Activated naive CD4-positive, alpha-beta T cell treated with anti-CD3 and anti-CD28 coated beads, Interleukin-2, amount 50 U/mL, for 16 hours (primary cell): ENCODE results near the gene GNB5.
"Not testable (repeated sequence)": the region's sequence is repeated elsewhere in the genome, so short reads cannot be mapped to it uniquely, and the experiment has no call there.

Source experiments
- DNase-seq: peaks from one replicate; pipeline ENCODE4 v3.0.0-alpha.2; 2020

The GNB5 gene

GRCh38 chr15:52204657-52205056, 13.5 kb upstream of the GNB5 start:
- DNase-seq, result no peak

GRCh38 chr15:52200831-52201365, 9.7 kb upstream of the GNB5 start:
- no peak for DNase-seq

GRCh38 chr15:52199271-52199670, 8.1 kb upstream of the GNB5 start:
- no peak for DNase-seq

DNA sequence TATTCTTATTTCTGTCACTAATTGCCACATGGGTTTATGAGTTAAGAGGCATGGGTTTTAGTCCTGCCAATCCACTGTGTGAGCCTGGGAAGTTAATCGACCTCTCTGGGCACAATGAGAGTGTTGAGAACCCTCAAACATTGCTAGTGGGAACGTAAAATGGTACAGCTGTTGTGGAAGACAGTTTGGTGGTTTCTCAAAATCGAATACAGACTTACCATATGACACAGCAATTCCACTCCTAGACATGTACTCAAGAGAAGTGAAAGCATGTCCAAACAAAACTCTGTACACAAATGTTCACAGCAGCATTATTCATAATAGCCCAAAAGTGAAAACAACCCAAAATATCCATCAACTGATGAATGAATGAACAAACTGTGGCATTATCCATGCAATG, 5.7 kb upstream of the GNB5 start:
- no peak for DNase-seq

GRCh38 chr15:52193791-52194190, 2.6 kb upstream of the GNB5 start:
- DNase-seq, result no peak

GRCh38 chr15:52193321-52193720, 2.1 kb upstream of the GNB5 start:
- DNase-seq, result no peak

DNA sequence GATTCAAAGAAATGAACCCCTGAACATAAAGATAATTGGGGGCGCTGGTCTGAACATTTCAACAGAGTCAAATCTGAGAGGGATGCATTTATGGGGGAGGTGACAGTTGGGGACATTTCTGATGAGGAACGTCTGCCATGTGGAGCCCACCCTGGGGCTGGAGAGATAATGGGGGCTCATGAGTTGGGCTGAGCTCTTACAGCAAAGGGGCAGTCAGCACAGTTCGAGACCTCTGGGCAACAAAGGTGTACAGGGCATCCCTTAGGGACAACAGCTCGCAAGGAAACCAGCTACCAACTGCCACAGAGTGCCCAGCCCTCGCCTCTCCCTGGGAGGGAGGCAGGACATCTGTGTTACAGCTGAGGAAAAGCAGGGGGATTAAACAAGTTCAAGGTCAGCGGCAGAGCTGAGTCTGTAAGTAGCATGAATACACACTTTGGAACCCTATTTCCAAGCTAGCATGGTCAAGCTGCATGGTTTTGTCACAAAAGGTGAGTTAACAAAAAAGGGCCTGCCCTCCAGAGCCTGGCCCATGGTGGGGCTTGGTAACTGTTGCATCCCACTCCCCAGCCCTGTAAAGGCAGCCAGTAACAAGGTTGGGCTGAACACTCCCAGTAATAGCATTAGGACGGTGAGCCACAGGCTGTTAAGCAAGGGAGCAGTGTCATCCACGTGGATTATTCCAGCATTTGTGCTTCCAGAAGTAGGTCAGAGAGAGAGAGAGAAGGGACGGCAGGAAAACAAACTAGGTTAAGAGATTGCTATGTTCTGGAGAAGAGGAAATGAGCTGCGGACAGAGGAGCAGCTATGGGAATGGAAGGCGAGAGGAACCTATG, 4.3 kb downstream of the GNB5 start:
- no peak for DNase-seq

GRCh38 chr15:52185151-52185561, 6.0 kb downstream of the GNB5 start:
- DNase-seq, result no peak

DNA sequence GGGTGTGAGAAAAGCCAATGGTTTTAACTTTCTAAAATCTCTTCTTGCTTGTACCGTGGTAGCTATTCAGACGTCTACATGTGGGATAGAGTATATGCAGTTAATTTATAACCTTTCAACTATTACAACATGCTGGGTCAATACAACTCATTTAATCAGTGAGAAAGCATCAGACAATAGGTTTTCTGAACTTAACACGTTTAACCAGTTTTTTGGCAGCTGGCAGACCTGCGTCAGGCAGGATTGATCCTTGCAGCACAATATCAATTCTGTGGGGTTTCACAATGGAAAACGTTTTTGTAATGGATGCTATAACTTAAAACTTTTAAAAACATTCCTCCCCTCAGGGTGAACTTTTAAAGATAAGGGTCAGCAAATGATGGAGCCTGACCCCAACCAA, 6.5 kb downstream of the GNB5 start:
- DNase-seq, result no peak

- no peak for DNase-seq
These were observed 7.5 kb downstream of the GNB5 start for GRCh38 chr15:52183562-52184173.

DNA sequence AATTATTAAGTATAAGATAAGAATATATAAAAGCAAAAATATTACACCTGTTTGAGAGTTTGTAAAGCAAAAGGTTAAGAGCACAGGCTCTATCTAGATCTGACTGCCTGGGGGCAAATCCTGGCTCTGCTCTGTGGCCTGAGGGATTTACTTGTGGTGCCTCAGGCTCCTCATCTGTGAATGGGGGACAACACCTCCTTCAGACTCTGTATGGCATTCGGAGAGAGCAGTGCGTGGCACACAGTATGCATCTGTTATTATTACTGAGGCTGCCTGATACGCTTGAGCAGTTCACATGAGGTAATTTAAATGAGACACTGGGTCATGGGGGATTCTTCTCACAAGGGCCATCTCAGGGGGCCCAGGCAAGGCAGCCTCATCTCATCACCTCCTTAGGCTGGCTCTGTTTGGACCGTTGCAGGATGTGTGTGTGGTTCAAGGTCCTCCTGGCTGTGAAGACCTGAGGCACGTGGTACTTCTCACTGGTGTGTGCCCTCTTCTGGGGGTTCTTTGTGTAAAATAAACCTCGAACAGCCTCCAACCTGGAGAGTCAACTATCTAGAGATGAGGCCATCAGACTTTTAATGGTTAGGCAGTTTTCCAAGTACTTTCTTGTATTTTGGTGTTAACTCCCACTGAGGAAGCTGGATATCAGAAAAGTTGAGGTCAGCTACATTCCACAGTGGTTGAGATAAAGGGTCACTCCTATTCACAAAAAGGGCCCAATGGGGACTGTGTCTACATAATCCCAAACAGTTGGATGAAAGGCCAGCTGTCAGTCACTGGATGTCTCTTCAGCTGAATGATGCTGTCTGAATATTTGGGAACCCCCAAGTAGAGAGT, 9.0 kb downstream of the GNB5 start:
- DNase-seq, result no peak

- DNase-seq, result no peak
These were observed 10.2 kb downstream of the GNB5 start for GRCh38 chr15:52180851-52181450.

DNA sequence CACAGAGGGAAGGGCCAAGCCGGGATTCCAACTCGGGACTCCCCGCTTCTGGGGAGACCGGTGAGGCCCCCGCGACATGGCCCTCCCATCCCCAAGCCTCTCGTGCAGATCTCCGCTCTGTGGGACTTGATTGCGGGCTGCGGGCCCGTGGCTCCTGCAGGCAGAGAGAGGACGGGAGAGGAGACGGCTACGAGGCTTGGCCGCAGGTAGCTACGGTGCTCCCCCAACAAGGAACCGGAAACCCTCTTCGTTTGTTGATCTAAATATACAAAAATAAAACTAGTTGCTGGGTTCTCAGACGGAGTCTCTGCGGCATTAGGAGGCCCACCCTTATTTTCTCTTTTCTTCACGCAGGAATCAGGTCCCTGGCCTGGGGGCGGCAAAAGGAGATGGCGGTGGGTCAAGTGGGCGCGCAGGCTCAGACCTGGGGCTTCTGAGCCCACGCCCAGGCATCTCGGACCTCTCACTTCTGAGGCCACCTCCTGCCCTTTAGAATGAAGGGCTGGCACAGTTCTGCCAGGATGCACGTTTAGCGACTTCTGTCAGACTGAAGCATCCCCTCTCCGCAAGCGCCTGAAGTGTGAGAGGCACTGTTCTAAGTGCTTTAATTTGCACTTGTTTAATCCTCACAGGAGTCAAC, 10.9 kb downstream of the GNB5 start:
- peak; percentile 32 for DNase-seq

GRCh38 chr15:52179278-52180195, 11.7 kb downstream of the GNB5 start:
- peak; percentile 89 for DNase-seq

DNA sequence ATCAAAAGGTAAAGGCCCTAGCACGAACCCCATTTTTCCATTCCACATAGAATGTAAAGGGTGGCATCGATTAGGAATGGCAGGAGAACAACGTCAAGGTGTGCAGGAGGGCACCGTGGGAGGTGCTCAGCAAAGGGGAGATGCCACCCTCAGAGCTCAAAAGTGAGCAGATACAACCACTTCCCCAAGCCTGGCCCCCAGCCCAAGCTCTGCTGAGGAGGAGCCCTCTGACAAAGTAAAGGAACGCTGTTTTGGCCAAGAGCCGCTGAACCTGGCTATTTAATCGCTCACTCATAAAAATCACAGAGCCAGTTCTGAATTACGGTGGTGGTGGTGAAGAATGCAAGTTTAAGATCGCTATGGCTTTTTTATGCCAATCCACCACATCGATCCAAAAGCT, 12.4 kb downstream of the GNB5 start:
- no peak for DNase-seq

GRCh38 chr15:52172869-52173268, 18.3 kb downstream of the GNB5 start:
- DNase-seq, result no peak

DNA sequence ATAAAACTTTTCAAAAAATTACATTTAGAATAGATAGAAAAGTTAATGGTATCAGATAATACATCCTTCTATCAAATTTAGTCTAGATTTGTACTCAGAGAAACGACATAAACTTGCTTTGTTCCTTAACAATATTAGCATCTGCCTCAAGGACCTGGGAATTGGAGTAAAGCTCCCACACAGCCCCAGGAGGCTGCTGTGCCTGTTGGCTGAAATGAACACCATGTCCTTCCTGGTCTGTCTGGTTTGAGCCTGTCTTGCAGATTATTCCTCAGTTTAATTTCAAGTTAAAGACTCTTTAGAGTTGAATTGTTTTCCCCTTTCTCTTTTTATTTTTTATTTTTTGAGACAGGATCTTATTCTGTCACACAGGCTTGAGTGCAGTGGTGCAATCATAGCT, 19.4 kb downstream of the GNB5 start:
- no peak for DNase-seq

DNA sequence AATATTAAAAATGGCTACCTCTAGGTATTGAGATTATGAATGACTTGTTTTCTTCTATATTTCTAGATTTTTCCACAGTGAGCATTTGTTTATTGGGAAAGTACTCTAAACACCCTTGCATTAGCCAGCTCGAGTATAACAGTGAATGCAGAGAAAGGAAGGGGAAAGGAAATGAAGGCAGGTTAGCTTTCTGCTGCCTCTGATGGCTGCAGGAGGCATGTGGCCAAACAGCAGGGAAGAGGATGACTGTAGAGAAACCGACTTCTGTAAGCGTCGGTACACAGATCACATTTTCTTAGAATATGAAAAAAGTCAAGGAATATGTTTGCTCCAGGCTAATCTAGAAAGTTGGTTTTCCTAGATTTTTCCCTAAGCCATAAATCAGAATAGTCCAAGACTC, 19.8 kb downstream of the GNB5 start:
- no peak for DNase-seq

DNA sequence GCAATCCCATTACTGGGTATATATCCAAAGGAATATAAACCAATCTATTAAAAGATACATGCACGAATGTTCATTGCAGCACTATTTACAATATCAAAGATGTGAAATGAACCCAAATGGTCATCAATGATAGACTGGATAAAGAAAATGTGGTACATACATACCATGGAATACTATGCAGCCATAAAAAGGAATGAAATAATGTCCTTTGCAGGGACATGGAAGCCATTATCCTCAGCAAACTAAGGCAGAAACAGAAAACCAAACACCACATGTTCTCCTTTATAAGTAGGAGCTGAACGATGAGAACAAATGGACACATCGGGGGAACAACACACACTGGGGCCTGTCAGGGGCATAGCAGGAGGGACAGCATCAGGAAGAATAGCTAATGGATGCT, 21.0 kb downstream of the GNB5 start:
- DNase-seq, result not testable (repeated sequence)

DNA sequence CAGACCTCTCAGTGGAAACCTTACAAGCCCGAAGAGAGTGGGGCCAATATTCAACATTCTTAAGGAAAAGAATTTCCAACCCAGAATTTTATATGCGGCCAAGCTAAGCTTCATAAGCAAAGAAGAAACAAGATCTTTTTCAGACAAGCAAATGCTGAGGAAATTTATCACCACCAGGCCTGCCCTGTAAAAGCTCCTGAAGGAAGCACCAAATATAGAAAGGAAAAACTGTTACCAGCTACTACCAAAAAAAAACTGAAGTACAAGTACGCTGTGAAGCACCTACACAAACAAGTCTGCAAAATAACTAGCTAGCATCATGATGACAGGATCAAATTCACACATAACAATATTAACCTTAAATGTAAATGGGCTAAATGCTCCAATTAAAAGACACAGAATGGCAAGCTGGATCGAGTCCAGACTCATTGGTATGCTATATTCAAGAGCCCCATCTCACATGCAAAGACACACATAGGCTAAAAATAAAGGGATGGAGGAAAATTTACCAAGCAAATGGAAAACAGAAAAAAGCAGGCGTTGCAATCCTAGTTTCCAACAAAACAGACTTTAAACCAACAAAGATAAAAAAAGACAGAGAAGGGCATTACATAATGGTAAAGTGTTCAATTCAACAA, 25.6 kb downstream of the GNB5 start:
- DNase-seq, result not testable (repeated sequence)
